HL-60 (cell line): Measurements from ENCODE around the gene TRPV4.

Experiments used
- CTCF ChIP-seq: IDR thresholded peaks from one replicate; pipeline ENCODE4 v1.5.1; 2011; ENCODE audit warnings: low read length, control low read depth, inconsistent platforms; ENCODE audit not compliant: insufficient read depth
- POLR2AphosphoS5 ChIP-seq: IDR thresholded peaks from 2 replicates; pipeline ENCODE4 v1.6.1; 2012; ENCODE audit warnings: low read depth

DNA sequence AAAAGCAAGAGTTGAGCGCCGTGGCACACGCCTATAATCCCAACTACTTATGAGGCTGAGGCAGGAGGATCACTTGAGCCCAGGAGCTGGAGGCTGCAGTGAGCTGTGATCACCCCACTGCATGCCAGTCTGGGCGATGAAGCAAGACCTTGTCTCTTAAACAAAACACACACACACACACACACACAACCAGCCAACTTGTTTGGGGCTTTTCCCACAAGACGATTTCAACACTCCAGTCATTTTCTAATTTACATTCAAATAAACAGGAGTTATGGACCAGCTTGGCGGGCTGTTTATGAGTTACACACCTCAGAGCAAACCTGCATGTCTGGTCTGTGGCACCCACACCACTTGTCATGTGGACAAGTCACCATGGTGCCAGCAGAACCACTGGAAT is 40.5 kb upstream of the TRPV4 start:
- no peak for TF ChIP-seq CTCF
- no peak for TF ChIP-seq POLR2AphosphoS5
